ENCODE measurements around the gene SYNE1.

DNA sequence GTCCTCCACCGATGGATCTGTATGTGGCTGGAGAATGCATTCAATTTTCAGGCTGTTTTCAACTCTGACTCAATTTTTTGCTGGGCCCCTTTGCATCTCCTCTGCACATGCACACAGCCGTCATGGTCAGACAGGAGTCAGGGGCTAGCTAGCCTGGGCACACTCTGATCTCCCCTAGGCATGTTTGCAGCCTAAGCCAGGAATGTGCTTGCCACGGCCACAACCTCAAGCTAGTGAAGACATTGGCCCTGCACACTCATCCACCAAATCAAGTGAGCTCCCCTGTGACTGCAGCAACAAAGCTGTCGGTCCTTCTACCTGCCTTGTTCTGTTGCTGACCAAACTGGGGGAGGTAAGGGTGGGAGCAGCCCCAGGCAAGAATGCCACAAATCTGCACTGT, 529.2 kb downstream of the SYNE1 start:
- TF ChIP-seq, protein P1, sequence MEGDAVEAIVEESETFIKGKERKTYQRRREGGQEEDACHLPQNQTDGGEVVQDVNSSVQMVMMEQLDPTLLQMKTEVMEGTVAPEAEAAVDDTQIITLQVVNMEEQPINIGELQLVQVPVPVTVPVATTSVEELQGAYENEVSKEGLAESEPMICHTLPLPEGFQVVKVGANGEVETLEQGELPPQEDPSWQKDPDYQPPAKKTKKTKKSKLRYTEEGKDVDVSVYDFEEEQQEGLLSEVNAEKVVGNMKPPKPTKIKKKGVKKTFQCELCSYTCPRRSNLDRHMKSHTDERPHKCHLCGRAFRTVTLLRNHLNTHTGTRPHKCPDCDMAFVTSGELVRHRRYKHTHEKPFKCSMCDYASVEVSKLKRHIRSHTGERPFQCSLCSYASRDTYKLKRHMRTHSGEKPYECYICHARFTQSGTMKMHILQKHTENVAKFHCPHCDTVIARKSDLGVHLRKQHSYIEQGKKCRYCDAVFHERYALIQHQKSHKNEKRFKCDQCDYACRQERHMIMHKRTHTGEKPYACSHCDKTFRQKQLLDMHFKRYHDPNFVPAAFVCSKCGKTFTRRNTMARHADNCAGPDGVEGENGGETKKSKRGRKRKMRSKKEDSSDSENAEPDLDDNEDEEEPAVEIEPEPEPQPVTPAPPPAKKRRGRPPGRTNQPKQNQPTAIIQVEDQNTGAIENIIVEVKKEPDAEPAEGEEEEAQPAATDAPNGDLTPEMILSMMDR (conservative IDR thresholded peaks at IDR 0.05): no peak
- no peak for TF ChIP-seq ZFX (IDR thresholded peaks at IDR 0.05)

All from C4-2B (cell line).